GM23338 (cell line): ENCODE data around the gene NUFIP2.

Experiments
- CREB1 ChIP-seq: fragments of 250-450 bp; sonication (Bioruptor Pico); IDR thresholded peaks from 2 replicates; pipeline ENCODE4 v1.5.0; 2020; ENCODE audit warnings: low read depth, mild to moderate bottlenecking, moderate library complexity
- CTCF ChIP-seq, 2 experiments: fragments of 200-600 bp in 1 of 2; sonication (generic) in 1 of 2; conservative IDR thresholded peaks; 2 replicates each; pipeline versions ENCODE4 v1.5.1 to v1.6.1; 2016 to 2017; ENCODE audit warnings: antibody characterized with exemption in 2 of 2, low read depth in 2 of 2, mild to moderate bottlenecking in 2 of 2, moderate library complexity in 1 of 2
- ETS1 ChIP-seq: IDR thresholded peaks from 2 replicates; pipeline ENCODE4 v1.6.1; 2016; ENCODE audit warnings: antibody characterized with exemption
- EZH2 ChIP-seq: fragments of 200-600 bp; sonication (generic); IDR thresholded peaks from one replicate; pipeline ENCODE4 v1.8.0; 2017; ENCODE audit warnings: antibody characterized with exemption, mild to moderate bottlenecking, low read depth; ENCODE audit not compliant: unreplicated experiment
- EZH2phosphoT487 ChIP-seq: fragments of 200-600 bp; sonication (generic); IDR thresholded peaks from one replicate; pipeline ENCODE4 v1.8.1; 2018; ENCODE audit warnings: antibody characterized with exemption; ENCODE audit not compliant: unreplicated experiment
- JUNB ChIP-seq: IDR thresholded peaks from one replicate; pipeline ENCODE4 v1.6.1; 2016; ENCODE audit warnings: antibody characterized with exemption; ENCODE audit not compliant: unreplicated experiment
- NANOG ChIP-seq: IDR thresholded peaks from 2 replicates; pipeline ENCODE4 v1.6.1; 2016; ENCODE audit warnings: antibody characterized with exemption, borderline replicate concordance
- POLR2AphosphoS5 ChIP-seq: IDR thresholded peaks from 2 replicates; pipeline ENCODE4 v1.6.1; 2016; ENCODE audit warnings: antibody characterized with exemption, low read depth
- REST ChIP-seq: IDR thresholded peaks from one replicate; pipeline ENCODE4 v1.6.1; 2018; ENCODE audit warnings: antibody characterized with exemption; ENCODE audit not compliant: unreplicated experiment
- ZNF114 ChIP-seq: fragments of 250-450 bp; sonication (Bioruptor Pico); IDR thresholded peaks from 2 replicates; pipeline ENCODE4 v1.5.0; 2020; ENCODE audit warnings: mild to moderate bottlenecking, moderate library complexity

- no peak for TF ChIP-seq EZH2
- TF ChIP-seq CTCF (conservative IDR thresholded peaks at IDR 0.05; ENCODE audit: low read depth in 2 of 2), result peak; percentile 45 to 68
- TF ChIP-seq EZH2phosphoT487, result no peak
- no peak for TF ChIP-seq POLR2AphosphoS5
- TF ChIP-seq ZNF114 (CRISPR knock-in tag), result no peak
- TF ChIP-seq REST, result no peak
- TF ChIP-seq NANOG, result no peak
- TF ChIP-seq JUNB, result no peak
- TF ChIP-seq CREB1 (CRISPR knock-in tag), result no peak
- TF ChIP-seq ETS1, result no peak
Observed at GRCh38 chr17:29252101-29252791, 41.7 kb downstream of the NUFIP2 start.
